ENCODE results near the gene FIG4.

The FIG4 gene

DNA sequence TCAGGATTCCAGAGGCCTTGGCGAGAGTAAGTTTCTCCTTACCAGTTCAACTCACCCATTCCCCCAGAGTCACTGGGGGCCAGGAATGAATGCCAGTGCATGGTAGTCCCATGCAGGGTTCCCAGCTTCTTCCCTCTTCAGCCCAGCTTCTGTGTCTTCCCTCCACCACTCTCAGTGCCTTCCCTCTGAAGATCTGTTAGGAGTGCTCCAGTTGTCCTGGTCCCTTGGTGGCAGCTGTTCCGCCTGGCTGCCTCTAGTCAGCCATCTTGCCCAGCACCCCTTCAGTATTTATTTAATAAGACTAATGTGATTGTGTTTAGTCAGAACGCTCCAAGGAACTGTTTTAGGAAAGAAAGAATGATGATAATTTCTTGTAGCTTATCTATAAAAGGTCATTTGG, 23.1 kb downstream of the FIG4 start:
- TF ChIP-seq, protein P1, sequence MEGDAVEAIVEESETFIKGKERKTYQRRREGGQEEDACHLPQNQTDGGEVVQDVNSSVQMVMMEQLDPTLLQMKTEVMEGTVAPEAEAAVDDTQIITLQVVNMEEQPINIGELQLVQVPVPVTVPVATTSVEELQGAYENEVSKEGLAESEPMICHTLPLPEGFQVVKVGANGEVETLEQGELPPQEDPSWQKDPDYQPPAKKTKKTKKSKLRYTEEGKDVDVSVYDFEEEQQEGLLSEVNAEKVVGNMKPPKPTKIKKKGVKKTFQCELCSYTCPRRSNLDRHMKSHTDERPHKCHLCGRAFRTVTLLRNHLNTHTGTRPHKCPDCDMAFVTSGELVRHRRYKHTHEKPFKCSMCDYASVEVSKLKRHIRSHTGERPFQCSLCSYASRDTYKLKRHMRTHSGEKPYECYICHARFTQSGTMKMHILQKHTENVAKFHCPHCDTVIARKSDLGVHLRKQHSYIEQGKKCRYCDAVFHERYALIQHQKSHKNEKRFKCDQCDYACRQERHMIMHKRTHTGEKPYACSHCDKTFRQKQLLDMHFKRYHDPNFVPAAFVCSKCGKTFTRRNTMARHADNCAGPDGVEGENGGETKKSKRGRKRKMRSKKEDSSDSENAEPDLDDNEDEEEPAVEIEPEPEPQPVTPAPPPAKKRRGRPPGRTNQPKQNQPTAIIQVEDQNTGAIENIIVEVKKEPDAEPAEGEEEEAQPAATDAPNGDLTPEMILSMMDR (IDR thresholded peaks at IDR 0.05; ENCODE audit: low read depth, low read length, missing control alignments) = no peak
- in situ Hi-C loops (cut with HindIII; ENCODE audit: low sequenced_read_pairs) = loop anchor here (25.0 kb wide), 2 partner anchors 348 to 673 kb away; no protein-coding TSS in a partner anchor
- no peak for DNase-seq (ENCODE audit: low read depth)
- H3K4me3 ChIP-seq (ENCODE audit: low read depth, low read length) = no peak overlapping the region

DNA sequence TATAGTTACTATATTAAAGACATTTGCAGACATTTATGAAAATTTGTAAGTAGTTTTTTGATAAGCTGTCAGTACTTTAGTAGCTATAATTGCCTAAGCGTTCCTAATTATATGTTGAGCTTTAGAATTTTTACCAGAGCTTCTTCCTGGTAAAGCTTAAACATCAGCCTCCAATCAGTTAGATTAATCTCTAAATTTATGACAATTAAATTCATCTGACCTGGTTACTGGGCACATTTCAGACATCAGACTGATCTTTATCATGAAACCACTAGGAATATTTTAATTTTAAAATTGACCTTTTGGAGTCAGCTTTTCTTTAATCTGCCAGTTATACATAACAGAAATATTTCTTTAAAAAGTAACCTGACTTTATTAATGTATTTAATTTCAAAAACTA, 23.5 kb downstream of the FIG4 start:
- TF ChIP-seq, protein P1 (IDR thresholded peaks at IDR 0.05; ENCODE audit: low read depth, low read length, missing control alignments) = no peak
- H3K4me3 ChIP-seq (ENCODE audit: low read depth, low read length) = no peak overlapping the region
- no peak for DNase-seq (ENCODE audit: low read depth)
- in situ Hi-C loops (cut with HindIII; ENCODE audit: low sequenced_read_pairs) = loop anchor here (25.0 kb wide), 2 partner anchors 348 to 673 kb away; no protein-coding TSS in a partner anchor

DNA sequence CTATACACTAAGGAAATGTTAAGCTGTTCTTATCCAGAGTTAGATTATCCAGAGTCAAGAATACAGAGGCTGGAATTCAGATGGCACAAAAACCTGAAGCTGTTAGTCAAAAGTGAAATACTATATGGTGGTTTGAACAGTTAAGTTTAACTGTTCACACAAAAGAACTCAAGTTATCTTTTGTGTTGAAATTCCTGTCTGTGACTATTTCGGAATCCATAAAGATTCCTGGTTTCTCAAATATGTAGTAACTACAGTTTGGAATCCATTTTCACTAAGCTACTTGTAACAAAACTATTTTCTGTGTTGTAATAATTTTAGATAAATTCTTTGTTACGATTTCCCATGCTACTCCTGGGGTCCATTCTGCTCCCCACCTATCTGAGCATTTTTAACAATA, 24.5 kb downstream of the FIG4 start:
- no peak overlapping the region for H3K4me3 ChIP-seq (ENCODE audit: low read depth, low read length)
- TF ChIP-seq, protein P1 (IDR thresholded peaks at IDR 0.05; ENCODE audit: low read depth, low read length, missing control alignments) = no peak
- DNase-seq (ENCODE audit: low read depth) = no peak
- in situ Hi-C loops (cut with HindIII; ENCODE audit: low sequenced_read_pairs) = loop anchor here (25.0 kb wide), 2 partner anchors 347 to 672 kb away; no protein-coding TSS in a partner anchor

DNA sequence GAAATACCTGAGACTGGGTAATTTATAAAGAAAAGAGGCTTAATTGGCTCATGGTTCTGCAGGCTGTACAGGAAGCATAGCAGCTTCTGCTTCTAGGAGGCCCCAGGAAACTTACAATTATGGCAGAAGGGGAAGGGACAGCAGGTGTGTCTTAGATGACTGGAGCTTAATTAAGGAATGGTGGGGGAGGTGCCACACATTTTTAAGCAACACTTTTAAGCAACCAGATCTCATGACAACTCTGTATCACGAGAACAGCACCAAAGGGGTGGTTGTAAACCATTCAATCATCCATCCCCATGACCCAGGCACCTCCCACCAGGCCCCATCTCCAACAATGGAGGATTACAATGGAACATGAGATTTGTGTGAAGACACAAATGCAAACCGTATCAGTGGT, 26.9 kb downstream of the FIG4 start:
- in situ Hi-C loops (cut with HindIII; ENCODE audit: low sequenced_read_pairs) = loop anchor here (25.0 kb wide), 2 partner anchors 344 to 669 kb away; no protein-coding TSS in a partner anchor
- H3K4me3 ChIP-seq (ENCODE audit: low read depth, low read length) = no peak overlapping the region
- TF ChIP-seq, protein P1 (IDR thresholded peaks at IDR 0.05; ENCODE audit: low read depth, low read length, missing control alignments) = no peak
- DNase-seq (ENCODE audit: low read depth) = no peak

DNA sequence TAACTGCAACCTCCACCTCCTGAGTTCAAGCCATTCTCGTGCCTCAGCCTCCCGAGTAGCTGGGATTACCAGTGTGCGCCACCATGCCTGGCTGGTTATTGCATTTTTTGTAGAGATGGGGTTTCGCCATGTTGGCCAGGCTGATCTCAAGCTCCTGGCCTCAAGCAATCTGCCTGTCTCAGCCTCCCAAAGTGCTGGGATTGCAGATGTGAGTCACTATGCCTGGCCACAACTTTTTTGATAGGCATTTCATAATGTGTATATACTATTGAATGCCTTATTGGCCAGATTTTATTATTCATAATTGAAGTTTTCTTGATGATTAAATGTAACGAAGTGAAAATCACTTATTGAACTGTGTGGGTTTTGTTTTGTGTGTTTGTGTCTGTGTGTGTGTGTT, 27.9 kb downstream of the FIG4 start:
- TF ChIP-seq, protein P1 (IDR thresholded peaks at IDR 0.05; ENCODE audit: low read depth, low read length, missing control alignments) = no peak
- in situ Hi-C loops (cut with HindIII; ENCODE audit: low sequenced_read_pairs) = loop anchor here (25.0 kb wide), 2 partner anchors 343 to 668 kb away; no protein-coding TSS in a partner anchor
- DNase-seq (ENCODE audit: low read depth) = no peak
- H3K4me3 ChIP-seq (ENCODE audit: low read depth, low read length) = no peak overlapping the region

DNA sequence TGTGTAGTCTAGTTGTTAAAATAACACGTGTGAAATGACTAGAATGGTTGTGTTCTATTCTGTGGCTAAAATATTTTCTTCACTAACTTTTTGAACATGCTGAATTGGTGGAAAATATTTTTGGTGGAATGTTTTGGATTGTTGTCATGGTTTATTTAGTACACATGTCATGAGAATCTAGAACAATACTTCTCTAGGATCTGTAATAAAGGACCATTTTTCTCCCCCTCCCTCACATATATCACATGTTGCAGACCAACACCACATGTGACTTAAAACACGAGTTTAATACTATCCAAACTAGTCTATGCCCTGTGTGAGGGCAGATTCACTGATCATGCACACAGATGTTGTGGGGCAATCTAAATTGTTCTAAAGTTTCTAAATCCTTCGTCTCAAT, 29.2 kb downstream of the FIG4 start:
- TF ChIP-seq, protein P1 (IDR thresholded peaks at IDR 0.05; ENCODE audit: low read depth, low read length, missing control alignments) = no peak
- in situ Hi-C loops (cut with HindIII; ENCODE audit: low sequenced_read_pairs) = loop anchor here (25.0 kb wide), 2 partner anchors 342 to 667 kb away; no protein-coding TSS in a partner anchor
- no peak for DNase-seq (ENCODE audit: low read depth)
- H3K4me3 ChIP-seq (ENCODE audit: low read depth, low read length) = no peak overlapping the region
